ENCODE measurements around the gene DNAH11.

The DNAH11 gene

DNA sequence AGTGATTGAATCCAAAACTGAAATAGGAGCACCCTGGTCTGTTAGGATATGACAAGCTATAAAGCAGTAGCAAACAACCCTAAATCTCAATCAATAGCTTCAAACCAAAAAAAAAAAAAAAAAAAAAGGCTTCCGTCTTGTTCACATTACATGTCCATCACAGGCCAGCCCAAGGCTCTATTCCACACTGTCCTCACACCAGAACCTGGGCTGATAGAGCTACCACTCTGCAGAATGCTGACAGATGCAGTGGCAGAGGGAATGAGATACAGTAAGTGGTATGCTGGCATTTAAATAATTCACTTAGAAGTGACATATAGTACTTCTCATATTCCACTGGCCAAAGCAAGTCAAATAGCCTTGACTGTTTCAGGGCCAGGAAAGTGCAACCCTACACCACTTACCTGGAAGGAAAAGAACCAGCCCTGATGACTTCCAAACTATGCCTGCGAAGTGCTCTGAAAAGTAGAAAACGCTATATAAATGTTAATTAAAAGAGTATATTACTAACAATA, 397.1 kb downstream of the DNAH11 start:
- no peak overlapping the region for H3K9ac ChIP-seq (ENCODE audit: low read depth, low read length)
- peaks cover 35% of the 10 kb centered on the region for H3K4me1 ChIP-seq (ENCODE audit: control insufficient read depth, insufficient read depth, low read length)
- peaks cover 5% of the 10 kb centered on the region for H3K36me3 ChIP-seq (ENCODE audit: insufficient read depth, low read length)
- no peaks in the 10 kb centered on the region for H3K9me3 ChIP-seq (replicated peaks; ENCODE audit: low read length)
- H3K4me3 ChIP-seq (ENCODE audit: low read length), result no peak overlapping the region
- no peaks in the 10 kb centered on the region for H3K27me3 ChIP-seq (ENCODE audit: control insufficient read depth, insufficient read depth, low read length)
- H3K4me2 ChIP-seq (ENCODE audit: low read length), result no peak overlapping the region

GRCh38 chr7:21941611-21942141, 398.8 kb downstream of the DNAH11 start:
- H3K27me3 ChIP-seq (ENCODE audit: control insufficient read depth, insufficient read depth, low read length), result no peaks in the 10 kb centered on the region
- H3K4me2 ChIP-seq (ENCODE audit: low read length), result no peak overlapping the region
- H3K4me3 ChIP-seq (ENCODE audit: low read length), result no peak overlapping the region
- no peak overlapping the region for H3K9ac ChIP-seq (ENCODE audit: low read depth, low read length)
- peaks cover 43% of the 10 kb centered on the region for H3K4me1 ChIP-seq (ENCODE audit: control insufficient read depth, insufficient read depth, low read length)
- no peaks in the 10 kb centered on the region for H3K9me3 ChIP-seq (replicated peaks; ENCODE audit: low read length)
- H3K36me3 ChIP-seq (ENCODE audit: insufficient read depth, low read length), result peaks cover 5% of the 10 kb centered on the region

DNA sequence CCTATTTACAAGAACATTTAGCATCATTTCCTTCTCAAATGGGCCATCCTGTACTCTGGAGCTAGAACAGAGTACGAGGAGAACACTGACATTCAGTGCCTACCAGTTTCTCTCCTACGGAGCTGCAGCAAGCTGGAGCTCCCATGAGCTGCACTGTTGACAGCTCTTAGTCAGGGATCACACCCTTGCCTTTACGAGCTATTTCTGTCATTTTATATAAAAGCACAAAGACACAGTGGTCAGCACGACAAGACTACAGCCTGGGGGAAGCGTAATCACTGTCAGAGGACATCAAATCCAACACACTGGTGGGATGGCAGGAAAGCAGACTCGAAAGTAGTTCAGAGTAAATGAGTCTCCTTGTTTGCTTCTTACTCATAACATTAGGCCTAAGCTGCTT, 400.1 kb downstream of the DNAH11 start:
- Histone ChIP-seq H3K9me3 (replicated peaks; ENCODE audit: low read length) (no peaks in the 10 kb centered on the region), H3K4me1 (ENCODE audit: control insufficient read depth, insufficient read depth, low read length) (peaks cover 43% of the 10 kb centered on the region), H3K4me2 (ENCODE audit: low read length) (no peak overlapping the region), H3K9ac (ENCODE audit: low read depth, low read length) (no peak overlapping the region), H3K27me3 (ENCODE audit: control insufficient read depth, insufficient read depth, low read length) (no peaks in the 10 kb centered on the region), H3K4me3 (ENCODE audit: low read length) (no peak overlapping the region), H3K36me3 (ENCODE audit: insufficient read depth, low read length) (no peaks in the 10 kb centered on the region)

DNA sequence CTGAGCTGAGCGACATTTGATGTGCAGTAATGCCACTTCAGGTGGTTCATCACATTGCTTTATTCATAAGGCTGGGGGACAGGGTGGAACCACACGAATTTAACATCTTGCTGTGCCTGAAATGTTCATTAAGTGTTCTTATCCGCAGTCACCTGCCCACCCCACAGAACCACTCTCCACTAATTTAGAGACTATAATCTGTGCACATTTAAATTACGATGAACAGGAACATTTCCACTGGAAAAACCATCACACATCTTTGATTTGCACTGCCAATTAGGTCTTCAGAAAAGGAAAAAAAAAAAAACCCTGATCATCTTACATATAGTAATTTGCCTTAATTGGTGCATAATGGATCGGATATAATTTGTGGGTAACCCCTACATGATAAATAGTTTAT, 400.6 kb downstream of the DNAH11 start:
- Histone ChIP-seq H3K4me3 (ENCODE audit: low read length) (no peak overlapping the region), H3K27me3 (ENCODE audit: control insufficient read depth, insufficient read depth, low read length) (no peaks in the 10 kb centered on the region), H3K4me1 (ENCODE audit: control insufficient read depth, insufficient read depth, low read length) (peaks cover 43% of the 10 kb centered on the region), H3K36me3 (ENCODE audit: insufficient read depth, low read length) (no peaks in the 10 kb centered on the region), H3K9me3 (replicated peaks; ENCODE audit: low read length) (no peaks in the 10 kb centered on the region), H3K9ac (ENCODE audit: low read depth, low read length) (no peak overlapping the region), H3K4me2 (ENCODE audit: low read length) (peak overlapping the region; percentile 93)

DNA sequence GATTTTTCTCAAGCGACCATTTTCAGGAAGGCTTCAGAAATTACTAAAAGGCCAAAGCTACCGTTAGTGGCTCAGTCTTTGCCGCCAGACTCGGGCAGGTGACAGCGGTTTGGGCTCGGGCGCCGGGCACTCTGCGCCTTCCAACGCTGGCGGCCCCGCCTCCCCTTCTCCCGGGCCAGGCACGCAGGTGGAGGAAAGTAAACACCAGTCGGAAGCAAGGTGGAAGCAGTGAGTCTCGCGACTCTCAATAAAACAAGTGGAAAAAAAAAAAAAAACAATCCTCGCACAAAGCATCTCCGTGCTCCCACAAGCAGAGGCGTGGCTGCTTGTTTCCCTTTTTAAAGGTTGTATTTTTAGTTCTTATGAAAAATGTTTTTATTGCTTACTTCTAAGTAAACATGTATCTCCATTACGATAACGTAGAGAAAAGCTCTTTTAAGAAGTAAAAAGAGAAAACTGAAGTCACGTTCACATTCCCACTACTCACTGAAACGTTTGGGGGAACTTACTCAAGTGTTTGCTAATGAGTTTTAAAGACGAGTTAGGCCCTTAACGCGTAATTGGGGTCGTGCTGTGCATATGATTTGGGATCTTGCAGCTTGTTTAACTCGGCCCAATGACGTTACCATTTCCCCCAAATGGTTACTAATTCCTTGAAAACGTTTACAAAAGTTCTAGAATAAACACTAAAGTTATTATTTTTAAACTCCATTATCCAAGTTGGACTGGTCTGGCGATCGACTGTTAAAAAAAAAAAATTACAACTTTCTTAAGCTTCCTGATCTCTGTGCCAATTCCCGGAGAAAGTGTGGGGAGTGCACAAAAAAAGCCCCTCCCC, 402.0 kb downstream of the DNAH11 start:
- Histone ChIP-seq H3K27me3 (ENCODE audit: control insufficient read depth, insufficient read depth, low read length) (no peaks in the 10 kb centered on the region), H3K4me3 (ENCODE audit: low read length) (peak overlapping the region; percentile 95), H3K4me2 (ENCODE audit: low read length) (peak overlapping the region; percentile 93), H3K9ac (ENCODE audit: low read depth, low read length) (peak overlapping the region; percentile 90), H3K9me3 (replicated peaks; ENCODE audit: low read length) (no peaks in the 10 kb centered on the region), H3K36me3 (ENCODE audit: insufficient read depth, low read length) (no peaks in the 10 kb centered on the region), H3K4me1 (ENCODE audit: control insufficient read depth, insufficient read depth, low read length) (peaks cover 33% of the 10 kb centered on the region)

DNA sequence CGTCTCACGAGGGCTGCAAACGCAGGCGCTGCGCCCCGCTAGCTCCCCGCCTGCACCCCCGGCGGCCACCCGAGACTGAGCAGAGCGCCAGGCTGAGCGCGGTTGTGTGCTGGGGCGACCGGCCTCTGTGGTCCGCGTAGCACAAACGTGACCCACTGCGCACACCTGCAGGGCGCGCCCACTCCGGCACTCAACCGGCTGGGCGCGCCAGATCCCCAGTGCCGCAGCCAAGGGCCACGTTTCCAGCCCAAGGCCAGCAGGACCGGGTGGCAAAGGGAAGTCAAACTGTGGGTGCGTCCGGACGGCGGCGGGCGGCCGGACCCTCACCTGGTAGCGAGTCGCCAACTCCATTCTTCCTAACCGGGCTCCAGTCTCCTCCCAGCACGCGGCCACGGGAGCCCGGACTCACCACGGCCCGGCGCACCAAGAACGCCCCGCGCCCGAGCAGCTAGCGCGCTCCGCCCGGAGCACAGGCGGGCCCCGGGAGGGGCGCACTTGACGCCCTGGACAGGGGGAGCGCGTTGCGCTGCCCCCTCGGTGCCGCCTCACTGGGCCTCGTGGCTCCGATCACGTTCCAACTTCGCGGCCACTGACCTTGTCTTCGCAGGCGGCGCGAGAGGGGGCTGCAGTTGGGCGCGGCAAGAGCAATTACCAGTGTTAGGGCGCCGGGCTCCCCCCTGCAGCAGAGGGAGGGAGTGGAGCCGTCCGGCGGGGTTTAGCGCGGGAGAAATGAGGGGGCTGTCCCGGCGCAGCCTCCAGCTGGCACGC, 402.8 kb downstream of the DNAH11 start, which contains the start of gene CDCA7L:
TSS of gene CDCA7L (minus strand) at position 446 of the 768 bp plus-strand sequence. CDS start at position 351, 95 bp downstream.
- H3K4me3 ChIP-seq (ENCODE audit: low read length), result peak within 1 kb of the TSS; percentile 95
- no peaks in the 10 kb centered on the region for H3K36me3 ChIP-seq (ENCODE audit: insufficient read depth, low read length)
- H3K4me1 ChIP-seq (ENCODE audit: control insufficient read depth, insufficient read depth, low read length), result peaks cover 32% of the 10 kb centered on the region
- H3K4me2 ChIP-seq (ENCODE audit: low read length), result peak within 1 kb of the TSS; percentile 93
- peak within 1 kb of the TSS; percentile 90 for H3K9ac ChIP-seq (ENCODE audit: low read depth, low read length)
- no peaks in the 10 kb centered on the region for H3K27me3 ChIP-seq (ENCODE audit: control insufficient read depth, insufficient read depth, low read length)
- no peaks in the 10 kb centered on the region for H3K9me3 ChIP-seq (replicated peaks; ENCODE audit: low read length)

DNA sequence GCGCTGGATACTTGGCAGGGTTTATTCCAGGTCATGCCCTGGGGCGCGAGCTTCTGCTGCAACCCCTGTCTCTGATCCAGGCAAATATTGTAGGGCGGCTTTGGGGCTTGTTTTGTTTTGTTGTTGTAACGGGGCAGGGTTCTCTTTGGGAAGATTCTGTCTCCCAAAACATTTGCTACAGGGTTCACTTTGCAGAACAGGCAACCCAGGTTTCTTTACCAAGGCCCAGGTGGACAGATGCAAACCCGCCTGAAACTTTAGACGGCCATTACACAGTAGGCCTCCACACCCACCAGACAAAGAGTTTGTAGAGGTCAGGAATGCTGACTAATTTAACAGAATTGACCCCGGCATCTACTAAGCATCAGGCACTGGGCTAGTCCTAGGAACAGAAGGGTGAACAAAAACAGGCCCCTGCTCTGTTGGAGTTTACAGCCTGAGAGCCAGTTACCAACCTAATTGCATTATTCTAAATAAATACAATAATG, 403.4 kb downstream of the DNAH11 start:
- peak overlapping the region; percentile 90 for H3K9ac ChIP-seq (ENCODE audit: low read depth, low read length)
- no peaks in the 10 kb centered on the region for H3K36me3 ChIP-seq (ENCODE audit: insufficient read depth, low read length)
- no peaks in the 10 kb centered on the region for H3K27me3 ChIP-seq (ENCODE audit: control insufficient read depth, insufficient read depth, low read length)
- H3K4me1 ChIP-seq (ENCODE audit: control insufficient read depth, insufficient read depth, low read length), result peaks cover 30% of the 10 kb centered on the region
- peak overlapping the region; percentile 95 for H3K4me3 ChIP-seq (ENCODE audit: low read length)
- H3K4me2 ChIP-seq (ENCODE audit: low read length), result peak overlapping the region; percentile 93
- no peaks in the 10 kb centered on the region for H3K9me3 ChIP-seq (replicated peaks; ENCODE audit: low read length)

DNA sequence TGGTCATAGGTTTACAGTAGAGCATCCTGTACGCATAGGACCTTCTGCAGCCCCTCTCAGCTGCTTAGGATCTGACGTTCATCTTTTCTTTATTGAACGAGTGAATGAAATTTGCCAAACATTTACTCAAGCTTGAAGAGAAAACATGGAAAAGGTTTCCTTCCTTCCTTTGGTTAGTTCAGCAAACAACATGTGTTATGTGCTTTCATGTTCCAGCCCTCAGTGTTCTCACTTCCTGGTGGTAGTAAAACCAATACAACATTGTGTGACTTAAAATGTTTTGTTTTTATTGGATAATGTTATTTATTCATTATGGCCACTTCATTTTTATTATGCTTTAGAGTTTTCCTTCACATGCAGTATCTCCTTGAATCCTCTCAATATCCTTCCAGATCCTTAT, 404.2 kb downstream of the DNAH11 start:
- Histone ChIP-seq H3K4me3 (ENCODE audit: low read length) (no peak overlapping the region), H3K4me2 (ENCODE audit: low read length) (no peak overlapping the region), H3K27me3 (ENCODE audit: control insufficient read depth, insufficient read depth, low read length) (no peaks in the 10 kb centered on the region), H3K9ac (ENCODE audit: low read depth, low read length) (no peak overlapping the region), H3K9me3 (replicated peaks; ENCODE audit: low read length) (no peaks in the 10 kb centered on the region), H3K36me3 (ENCODE audit: insufficient read depth, low read length) (no peaks in the 10 kb centered on the region), H3K4me1 (ENCODE audit: control insufficient read depth, insufficient read depth, low read length) (peaks cover 22% of the 10 kb centered on the region)

- no peak overlapping the region for H3K9ac ChIP-seq (ENCODE audit: low read depth, low read length)
- peaks cover 20% of the 10 kb centered on the region for H3K4me1 ChIP-seq (ENCODE audit: control insufficient read depth, insufficient read depth, low read length)
- H3K27me3 ChIP-seq (ENCODE audit: control insufficient read depth, insufficient read depth, low read length), result no peaks in the 10 kb centered on the region
- no peak overlapping the region for H3K4me3 ChIP-seq (ENCODE audit: low read length)
- no peaks in the 10 kb centered on the region for H3K36me3 ChIP-seq (ENCODE audit: insufficient read depth, low read length)
- H3K9me3 ChIP-seq (replicated peaks; ENCODE audit: low read length), result no peaks in the 10 kb centered on the region
- H3K4me2 ChIP-seq (ENCODE audit: low read length), result no peak overlapping the region
Observed at GRCh38 chr7:21947946-21948345, 405.1 kb downstream of the DNAH11 start.

DNA sequence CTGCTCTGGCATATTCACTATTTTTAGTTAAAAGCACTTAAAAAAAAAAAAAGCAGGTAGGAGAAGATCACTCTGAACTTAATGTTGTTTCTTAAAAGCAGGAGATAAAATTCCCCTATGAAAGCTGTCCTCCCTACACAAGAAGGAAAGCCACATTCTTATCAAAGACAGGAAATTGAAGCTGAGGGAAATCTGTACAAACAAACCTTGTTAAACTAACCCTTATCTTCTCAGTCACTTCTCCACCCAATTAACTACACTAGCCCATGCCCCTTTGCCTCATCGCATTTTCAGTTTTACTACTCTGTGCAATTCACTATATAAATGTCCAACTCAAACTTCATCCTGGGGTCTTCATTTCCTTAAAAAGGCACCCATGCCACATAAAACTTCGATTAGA, 405.5 kb downstream of the DNAH11 start:
- Histone ChIP-seq H3K4me3 (ENCODE audit: low read length) (no peak overlapping the region), H3K9me3 (replicated peaks; ENCODE audit: low read length) (no peaks in the 10 kb centered on the region), H3K27me3 (ENCODE audit: control insufficient read depth, insufficient read depth, low read length) (no peaks in the 10 kb centered on the region), H3K4me2 (ENCODE audit: low read length) (no peak overlapping the region), H3K9ac (ENCODE audit: low read depth, low read length) (no peak overlapping the region), H3K36me3 (ENCODE audit: insufficient read depth, low read length) (no peaks in the 10 kb centered on the region), H3K4me1 (ENCODE audit: control insufficient read depth, insufficient read depth, low read length) (peaks cover 15% of the 10 kb centered on the region)

DNA sequence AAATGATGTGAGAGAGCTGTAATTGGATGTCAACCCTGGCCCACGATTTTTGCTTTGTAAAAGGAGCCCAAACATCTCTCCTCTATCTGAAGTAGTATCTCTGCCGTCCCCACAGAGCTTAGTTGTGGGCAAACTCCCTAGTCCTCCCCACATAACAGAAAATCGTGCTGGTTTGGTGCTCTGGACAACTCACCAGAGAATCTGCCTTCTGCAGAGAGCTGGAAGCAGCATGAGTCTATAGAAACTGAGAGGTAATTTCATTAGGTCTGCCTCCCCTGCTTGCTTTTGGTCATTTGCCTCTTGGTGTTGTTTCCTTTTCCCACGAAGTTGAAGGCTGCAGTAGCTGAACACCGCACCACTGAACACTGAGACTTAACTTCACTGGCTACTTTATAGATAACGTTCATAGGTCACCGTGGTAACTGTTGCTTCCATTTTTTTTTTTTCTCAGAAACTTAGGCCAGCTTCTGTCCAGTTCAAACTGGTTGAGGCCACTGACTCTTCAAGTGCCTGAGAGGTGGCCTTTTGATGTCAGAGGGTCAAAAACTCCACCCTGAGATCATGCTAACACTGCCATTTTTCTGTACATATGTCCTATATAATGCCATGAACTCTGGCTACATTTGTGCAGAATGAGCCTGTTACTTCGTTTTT, 406.2 kb downstream of the DNAH11 start:
- H3K4me2 ChIP-seq (ENCODE audit: low read length), result no peak overlapping the region
- H3K9ac ChIP-seq (ENCODE audit: low read depth, low read length), result no peak overlapping the region
- H3K27me3 ChIP-seq (ENCODE audit: control insufficient read depth, insufficient read depth, low read length), result no peaks in the 10 kb centered on the region
- H3K4me1 ChIP-seq (ENCODE audit: control insufficient read depth, insufficient read depth, low read length), result peaks cover 9% of the 10 kb centered on the region
- H3K36me3 ChIP-seq (ENCODE audit: insufficient read depth, low read length), result no peaks in the 10 kb centered on the region
- no peak overlapping the region for H3K4me3 ChIP-seq (ENCODE audit: low read length)
- H3K9me3 ChIP-seq (replicated peaks; ENCODE audit: low read length), result no peaks in the 10 kb centered on the region
